ENCODE data around the gene NHLH1.
"Not testable (repeated sequence)": the region's sequence is repeated elsewhere in the genome, so short reads cannot be mapped to it uniquely, and the experiment has no call there.

Gene NHLH1

DNA sequence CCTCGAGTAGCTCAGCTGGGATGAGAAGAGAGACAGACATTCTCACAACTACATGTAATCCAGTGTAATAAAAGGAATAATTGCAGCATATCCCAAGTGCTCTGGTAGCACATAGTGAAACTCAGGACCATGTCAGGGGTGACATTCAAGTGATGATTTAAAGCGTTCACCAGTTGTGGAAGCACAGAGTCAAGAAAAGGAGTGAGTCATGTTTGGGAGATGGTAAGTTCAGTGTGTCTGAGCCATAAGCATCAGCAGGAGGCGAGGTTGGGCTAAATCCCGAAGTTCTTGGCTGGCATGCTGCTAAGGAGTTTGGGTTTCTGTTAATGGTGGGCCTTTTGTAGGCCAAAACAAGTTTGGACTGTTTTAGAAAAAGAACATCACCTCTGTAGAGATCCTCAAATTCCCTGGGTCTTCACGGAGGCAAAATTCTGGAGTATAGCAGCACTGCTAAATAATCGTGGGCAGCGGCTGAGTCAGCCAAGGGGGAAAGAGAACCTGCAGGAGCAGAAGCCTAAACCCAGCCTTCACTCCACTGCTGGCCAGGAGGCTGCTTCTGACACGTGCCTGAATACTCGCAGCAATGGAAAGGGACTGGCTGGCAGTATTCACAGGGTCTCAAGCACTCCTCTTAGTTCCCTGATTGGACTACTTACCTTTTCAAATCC, 7.2 kb upstream of the NHLH1 start:
- FAIRE-seq, result no peak

DNA sequence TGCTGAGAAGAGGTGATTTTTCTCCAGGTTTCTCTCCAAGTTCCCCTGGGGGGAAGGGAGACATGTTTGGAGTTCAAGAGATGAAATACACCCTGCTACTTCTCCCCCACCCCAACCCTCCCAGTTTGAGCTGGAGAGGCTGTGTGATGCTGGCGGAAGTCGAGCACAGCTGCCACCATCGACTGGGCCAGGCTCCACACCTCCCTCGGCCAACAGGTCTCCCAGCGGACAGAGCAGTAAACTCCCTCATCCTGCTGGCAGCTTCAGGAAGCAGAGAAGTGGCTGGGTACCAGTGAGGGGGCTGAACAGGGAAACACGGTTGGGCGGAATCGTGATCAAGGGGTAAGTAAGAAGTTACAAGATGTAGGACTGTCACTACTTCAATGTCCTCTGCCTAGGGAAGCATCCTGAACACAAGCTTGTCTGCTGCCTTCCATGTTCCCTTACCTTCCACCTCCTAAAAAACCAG, 6.6 kb upstream of the NHLH1 start:
- no peak for FAIRE-seq

DNA sequence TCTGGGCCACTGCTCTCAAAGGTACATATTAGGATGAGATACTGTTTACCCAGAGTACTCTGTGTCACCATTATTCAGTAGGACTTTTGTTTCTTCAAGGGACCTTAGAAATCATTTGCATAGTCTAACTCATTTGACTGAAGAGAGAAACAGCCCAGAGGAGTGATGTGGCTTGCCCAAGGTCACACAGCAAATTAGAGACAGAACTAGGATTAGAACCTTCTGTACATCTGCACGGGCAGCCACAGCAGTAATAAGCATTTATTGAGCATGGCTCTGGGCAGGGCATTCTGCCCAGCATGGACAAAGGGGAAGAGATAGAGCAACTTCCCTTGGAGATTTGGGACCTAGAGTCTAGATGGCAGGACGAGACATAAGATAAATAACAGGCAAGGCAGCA, 5.7 kb upstream of the NHLH1 start:
- FAIRE-seq, result no peak

DNA sequence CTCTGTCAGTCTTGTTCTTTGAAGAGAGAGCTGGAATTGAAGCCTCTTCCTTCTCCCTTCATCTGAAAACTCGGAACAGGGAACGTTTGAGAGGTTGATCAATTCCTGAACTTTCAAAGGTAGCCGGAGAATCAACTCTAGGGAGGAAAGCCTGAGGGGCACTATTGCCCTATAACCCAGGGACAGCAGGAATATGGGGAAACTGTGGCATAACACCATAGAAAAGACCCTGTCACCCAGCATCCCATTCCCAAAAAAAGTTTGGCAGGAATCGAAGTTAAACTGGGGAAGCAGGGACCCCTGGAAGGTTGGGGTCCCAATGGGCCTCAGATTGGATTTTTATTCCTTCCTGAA, 5.1 kb upstream of the NHLH1 start:
- no peak for FAIRE-seq

DNA sequence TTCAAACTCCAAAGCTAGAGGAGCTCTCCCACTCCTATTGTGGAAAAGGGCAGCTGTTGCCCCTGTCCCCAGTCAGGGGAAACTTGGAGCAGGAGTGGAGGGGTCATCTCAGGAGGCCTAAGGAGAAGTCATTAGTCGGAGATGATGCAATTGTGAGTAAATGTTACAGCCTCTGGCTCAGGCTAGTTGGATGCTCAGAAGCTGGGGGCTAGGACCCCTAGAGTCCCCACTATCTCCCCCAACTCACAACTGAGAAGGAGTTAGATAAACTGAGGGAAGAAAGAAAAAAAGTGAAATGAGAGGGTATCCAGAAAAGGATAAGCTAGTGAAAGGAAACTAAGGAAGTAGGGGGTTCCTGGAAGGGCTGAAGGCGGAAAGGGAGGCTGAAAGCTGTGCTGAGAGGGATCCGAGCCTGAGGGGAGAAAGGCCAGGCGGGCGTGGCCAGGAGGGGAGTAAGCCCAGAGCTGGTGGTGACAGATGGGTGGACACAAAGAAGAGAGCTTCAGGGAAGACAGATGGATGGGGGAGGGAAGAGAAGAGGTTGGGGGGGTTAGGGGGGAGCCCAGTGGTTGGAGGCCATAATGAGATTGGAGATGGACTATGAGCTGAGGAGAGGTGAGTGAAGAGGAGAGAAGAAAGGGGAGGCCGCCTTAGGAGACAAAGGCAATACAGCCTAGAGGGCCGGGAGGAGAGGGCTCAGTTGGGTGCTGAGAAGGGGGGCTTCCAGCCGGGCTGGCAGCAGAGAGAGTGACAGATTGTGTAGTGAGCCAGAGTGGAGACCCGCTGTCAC, 4.5 kb upstream of the NHLH1 start:
- FAIRE-seq, result no peak

DNA sequence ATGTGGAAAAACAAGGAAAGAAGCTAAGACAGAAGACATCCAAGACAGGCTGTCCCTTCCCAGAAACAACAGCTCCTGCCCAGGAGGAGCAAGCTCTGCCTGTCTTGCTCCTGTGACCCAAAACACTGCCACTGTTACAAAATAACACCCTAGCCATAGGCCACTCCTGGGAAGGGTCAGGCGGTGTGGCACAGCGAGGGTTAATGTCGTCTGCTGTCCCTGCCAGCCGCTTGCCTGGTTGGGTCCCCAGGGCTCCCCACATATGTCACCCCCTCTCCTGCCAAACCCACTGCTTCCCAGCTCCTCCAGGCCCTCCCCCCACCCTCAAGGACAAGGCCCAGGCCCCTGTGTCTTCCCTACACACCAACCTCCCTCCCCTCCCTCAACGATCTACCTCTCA, 3.9 kb upstream of the NHLH1 start:
- FAIRE-seq, result no peak

DNA sequence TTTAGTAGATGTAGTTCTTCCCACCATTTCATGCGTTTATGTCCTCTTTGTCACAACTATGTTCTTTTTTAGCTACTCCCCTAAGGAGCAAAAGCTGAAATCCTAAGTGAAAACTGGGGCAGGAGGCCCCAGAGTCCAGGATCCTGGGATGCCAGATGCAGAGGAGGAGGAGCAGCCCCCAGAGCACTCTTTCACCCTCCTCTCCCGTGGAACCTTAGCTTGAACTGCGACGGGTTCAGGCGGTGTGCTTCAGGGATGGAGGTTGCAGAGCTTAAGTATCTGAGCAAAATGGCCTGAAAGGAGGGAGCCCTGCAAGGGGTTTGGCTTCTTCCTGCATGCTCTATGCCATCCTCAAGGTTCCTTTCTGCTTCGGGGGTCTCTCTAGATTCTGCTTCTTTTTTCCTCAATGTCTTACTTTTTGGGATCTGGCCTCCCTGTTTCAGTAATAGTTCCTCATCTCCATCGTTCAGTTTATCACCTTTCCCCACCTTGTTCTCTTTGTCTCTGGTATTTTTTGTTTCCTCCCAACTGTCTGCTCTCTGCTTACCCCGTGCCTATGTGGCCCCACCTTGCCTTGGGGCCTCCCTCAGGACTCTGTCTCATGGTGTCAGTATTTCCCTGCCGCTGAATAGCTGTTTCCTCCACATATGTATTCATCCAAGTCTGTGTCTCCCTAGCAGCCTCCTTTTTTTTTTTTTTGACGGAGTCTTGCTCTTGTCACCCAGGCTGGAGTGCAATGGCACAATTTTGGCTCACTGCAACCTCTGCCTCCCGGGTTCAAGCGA, 2.7 kb upstream of the NHLH1 start:
- FAIRE-seq, result no peak

DNA sequence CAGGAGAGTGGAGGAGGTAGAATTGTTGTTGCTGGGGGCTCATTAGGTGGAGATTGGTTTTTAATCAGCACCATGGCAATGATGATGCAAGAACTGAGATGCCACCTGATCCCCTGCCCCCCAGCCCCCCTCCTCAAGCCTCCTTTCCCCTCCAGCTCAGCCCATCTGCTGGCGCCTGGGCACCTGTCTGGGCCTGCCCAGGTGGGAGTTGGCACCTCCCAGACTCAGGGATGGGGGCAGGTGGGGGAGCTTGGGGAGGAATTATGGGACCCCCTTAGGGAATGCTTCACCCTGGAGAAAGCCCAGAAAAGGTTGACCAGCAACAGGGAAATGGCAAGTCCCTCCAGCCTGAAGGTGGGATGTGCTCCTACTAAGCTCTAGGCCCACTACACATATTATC, 1.5 kb upstream of the NHLH1 start:
- FAIRE-seq, result no peak

DNA sequence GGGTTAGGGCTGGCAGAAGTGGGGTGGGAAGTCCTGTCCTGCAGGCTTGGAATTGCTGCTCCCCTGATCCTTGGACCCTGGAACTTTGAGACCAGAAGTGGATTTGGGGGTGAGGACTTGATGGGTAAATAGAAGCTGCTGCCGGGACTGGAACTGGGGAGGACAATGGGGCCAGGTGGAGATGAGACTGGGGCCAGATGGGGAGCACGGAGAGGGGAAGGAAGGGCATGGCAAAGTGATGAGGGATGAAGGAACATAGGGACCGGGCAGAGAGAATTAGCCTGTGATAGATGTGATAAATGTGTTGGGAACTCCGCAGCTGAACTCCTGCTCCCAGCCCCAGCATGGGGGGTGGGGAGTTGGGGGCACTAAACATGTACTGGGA, 637 bp downstream of the NHLH1 start:
- no peak for FAIRE-seq

DNA sequence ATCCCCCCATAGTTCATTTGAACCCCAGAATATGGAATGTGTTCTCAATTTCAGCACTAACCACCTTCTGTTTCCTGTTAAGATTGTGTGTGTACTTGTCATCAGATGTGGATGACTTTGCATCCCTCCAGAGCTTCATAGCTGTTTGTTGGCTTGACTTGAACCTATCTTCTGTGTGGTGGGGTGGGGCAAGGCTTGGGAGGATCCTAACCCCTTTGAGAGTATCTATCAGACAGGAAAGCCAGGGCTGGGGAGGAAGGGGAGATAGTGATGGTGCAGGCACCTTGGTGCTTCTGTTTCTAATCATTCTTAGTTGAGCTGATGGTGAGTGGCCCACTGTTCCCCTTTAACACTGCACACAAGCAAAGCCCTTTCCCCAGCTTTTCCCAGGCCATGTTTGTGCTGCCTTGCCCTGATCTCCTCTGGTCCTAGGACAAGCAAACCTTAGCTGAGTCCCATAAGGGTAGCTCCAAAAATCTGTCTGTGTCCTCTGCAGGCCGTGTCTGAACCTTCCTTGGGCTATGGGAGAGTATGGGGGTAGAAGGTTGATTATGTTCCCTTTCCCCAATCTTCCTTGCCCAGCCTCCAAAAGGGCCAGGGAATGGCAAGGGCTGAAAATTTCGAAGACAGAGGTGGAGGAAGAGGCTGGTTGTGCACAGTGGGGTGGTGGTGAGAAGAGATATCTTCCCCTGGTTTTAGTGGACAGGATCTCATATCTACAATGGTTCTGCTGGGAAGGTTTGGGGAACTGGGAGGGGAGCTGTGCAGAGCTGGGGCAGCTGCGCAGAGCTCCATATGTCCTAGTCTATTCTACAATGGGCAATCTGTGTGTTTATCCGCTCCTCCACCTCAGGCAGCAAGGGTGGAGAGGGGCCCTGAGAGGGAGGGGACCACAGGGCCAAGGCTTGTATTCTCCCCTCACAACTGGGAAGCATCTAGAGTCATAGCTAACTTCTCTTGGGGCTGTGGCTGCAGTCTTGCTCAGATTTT, 1.4 kb downstream of the NHLH1 start:
- no peak for FAIRE-seq

DNA sequence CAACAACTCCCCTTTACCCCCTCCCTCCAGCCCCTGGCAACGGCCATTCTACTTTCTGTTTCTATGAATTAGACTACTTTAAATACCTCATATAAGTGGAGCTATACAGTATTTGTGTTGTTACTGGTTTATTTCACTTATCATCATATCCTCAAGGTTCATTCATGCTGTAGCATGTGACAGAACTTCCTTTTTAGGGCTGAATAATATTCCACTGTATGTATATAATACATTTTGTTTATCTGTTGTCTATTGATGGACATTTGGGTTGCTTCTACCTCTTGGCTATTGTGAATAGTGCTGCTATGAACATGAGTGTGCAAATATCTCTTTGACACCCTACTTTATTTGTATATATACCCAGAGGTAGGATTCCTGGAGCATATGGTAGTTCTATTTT, 2.2 kb downstream of the NHLH1 start:
- no peak for FAIRE-seq

DNA sequence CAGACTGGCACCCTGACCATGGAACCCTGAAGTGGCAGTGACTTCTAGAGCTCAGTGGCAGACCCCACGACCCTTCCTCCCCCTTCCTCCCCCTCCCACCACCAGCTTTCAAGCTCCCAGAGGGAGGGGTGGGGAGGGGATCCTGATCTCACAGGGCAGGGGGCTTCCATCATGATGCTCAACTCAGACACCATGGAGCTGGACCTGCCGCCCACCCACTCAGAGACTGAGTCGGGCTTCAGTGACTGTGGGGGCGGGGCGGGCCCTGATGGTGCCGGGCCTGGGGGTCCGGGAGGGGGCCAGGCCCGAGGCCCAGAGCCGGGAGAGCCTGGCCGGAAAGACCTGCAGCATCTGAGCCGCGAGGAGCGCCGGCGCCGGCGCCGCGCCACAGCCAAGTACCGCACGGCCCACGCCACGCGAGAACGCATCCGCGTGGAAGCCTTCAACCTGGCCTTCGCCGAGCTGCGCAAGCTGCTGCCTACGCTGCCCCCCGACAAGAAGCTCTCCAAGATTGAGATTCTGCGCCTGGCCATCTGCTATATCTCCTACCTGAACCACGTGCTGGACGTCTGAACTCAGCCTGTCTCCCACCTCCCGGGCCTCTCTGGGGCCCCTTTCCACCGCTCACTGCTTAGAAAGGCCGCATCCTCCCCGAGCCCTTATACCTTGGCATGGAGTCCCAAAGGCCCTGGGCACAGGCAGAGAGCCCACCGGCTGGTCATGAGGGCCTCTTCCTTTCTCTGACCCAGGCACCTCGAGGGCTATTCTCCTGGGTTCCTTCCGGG, 3.9 kb downstream of the NHLH1 start:
- no peak for FAIRE-seq

DNA sequence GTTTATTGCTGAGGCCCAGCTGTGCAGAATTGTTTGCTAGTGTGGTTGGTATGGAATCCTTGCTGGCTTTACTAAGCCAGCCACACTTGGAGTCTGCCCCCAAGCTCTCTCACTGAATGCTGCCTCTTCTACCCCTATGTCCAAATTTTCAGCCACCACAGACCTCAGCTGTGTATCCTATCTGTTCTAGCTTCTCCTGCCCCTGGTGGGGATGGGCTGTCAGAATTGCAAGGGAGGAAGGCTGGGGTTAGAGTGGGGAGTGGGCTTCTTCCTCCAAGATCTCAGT, 4.4 kb downstream of the NHLH1 start:
- FAIRE-seq, result no peak

DNA sequence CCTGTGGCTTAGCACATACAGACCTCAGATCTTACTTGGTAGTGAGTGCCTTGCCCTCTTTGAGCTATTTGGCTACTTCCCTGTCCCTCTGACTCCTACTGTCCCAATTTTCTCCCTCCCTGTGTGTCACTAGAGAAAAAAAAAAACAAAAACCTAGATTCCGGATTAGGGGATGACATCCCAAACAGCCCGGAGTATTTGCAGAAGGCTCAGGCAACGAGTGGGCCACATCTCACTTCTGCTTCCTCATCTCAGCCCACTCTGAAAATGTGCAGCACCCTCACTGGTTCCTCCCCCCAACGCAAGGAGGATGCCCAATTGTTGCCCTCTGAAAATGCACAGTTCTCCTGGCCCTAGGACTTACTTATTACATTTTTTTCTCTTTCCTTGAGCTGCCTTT, 4.9 kb downstream of the NHLH1 start:
- no peak for FAIRE-seq

DNA sequence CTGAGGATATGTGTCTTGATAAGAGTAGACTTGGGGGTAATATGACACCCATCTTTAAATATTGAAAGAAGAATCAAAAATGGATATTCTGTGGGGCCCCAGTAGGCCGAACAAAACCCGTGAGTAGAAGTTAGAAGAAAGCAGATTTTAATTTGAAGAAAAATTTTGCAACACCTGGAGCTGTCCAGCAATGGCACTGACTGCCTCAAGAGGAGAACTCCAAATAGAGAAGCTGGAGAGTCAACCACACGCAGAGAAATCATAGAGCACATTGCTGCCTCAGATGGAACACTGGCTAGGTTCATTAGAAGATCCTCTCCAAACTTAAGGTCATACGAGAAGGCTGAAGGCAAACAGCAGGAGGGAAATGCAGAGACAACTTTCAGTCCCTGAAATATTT, 6.8 kb downstream of the NHLH1 start:
- no peak for FAIRE-seq

DNA sequence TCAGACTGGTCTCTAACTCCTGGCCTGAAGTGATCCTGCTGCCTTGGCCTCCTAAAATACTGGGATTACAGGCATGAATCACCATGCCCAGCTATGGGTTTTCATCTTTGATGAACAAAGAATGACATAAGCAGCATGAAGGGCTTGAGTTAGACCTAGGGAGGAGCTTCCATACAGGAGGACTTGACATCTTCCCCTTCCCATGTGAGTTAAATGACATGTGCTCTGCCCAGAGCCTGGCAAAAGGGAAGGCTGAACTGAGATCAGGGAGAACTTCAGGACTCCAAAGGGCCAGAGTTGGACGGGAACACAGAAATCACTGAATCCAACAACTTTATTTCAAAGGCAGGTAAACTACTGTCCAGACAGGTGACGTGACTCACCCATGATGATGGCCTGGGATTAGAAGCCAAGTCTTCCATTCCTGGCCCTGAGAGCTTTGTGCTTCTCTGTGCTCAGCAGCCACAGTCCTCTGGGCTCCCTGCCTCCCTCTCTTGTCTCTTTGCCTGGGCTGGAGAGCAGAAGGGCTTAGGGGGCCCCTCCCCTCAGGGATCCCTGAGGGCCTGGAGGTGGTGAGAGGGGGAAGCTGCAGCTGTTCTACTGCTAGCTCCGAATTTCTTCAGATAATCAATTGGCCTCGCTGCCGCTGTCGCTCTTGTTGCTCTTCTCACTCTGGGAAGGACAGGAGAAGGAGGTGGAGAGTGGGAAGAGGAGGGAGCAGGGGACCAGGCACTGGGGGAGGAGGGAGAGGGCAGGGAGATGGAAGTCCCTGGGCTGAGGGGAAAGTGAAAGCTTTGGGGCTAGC, 7.6 kb downstream of the NHLH1 start:
- FAIRE-seq, result no peak

DNA sequence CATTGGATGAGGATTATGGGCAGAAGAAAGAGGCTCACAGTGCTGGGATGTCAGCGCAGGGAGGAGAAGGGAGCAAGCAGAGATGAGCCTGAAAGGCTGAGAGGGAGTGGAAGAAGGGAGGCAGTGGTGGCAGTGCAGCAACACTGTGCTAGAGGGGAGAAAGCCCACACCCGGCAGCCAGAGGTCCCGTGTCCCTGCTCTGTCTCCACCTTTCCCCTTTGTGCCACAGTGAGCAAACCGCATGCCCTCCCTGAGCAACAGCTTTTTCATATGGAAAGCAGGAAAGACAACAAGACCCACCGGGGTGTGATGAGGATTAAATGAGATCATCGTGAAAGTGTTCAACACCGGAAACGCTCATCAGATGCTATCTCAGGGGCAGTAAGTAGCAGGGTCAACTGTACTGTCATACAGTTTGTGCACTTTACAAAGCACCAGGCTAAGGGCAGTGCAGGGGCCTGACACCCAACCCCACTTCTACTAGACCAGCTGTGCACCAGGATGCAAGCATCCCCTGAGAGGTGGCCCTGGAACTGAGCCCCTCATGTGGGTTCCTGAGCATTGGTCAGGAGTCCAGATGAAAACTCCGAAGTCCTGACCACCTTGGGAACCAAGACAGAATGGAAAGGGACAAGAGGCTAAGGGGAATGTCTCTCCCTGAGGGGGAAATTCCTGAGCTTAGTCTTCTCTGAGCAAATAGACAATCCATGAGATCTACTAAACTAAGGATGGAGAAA, 9.1 kb downstream of the NHLH1 start:
- no peak for FAIRE-seq

DNA sequence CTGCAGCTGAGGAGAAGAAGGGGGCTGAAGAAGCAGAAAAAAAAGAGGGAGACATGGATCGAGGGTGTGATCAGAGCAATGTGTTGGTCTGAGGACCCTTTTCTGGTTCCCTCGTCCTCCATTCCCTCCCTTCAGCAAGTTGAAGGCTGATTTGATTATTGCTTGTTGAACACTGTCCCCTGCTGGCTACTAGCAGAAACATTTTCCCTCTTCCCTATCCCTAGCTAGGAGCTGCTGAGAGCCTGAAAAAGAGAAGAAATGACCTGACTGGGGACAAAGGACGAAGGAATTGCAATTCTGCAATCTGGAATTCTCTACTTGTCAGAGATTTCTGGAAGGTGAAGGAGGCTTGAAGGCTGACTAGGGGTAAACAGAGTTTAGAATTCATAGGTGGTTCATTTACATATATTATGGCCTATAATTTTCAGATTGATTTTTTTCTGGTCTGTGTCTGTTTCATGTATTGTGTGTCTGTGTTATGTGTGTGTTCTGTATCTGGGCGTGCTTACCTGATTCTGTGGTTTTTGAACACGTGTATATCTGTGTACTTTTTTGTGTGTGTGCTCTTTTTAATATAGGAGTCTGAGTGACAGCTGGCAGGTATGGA, 9.8 kb downstream of the NHLH1 start:
- FAIRE-seq, result peak; percentile 95

DNA sequence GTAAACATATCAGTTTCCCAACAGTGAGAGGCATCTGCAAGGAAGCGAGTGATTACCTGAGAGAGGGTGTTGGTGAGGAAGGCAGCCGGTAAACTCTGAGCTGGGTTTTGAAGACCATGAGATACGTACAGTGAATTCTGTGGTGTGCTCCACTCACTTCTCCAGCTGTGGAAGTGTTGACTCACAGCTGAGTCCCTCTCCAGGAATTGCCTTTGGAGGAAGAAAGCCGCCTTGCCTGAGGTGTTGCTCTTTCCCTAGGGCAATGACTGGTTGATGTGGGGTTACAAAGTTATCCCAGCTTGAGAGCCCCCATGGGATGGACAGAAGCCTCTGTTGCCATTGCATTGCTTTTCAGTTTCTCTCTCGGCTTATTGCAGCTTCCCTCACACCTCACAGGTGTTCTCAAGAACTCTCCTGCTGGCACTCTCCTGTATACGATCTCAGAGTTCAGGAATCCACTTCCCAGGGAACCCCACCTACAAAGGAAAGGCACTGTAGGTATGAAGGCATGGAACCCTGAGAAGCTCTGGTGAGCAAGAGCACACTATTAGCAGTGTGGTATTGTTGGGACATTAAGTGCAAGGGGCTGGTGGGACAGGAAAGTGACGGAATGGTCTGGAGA, 10.8 kb downstream of the NHLH1 start:
- FAIRE-seq, result no peak

DNA sequence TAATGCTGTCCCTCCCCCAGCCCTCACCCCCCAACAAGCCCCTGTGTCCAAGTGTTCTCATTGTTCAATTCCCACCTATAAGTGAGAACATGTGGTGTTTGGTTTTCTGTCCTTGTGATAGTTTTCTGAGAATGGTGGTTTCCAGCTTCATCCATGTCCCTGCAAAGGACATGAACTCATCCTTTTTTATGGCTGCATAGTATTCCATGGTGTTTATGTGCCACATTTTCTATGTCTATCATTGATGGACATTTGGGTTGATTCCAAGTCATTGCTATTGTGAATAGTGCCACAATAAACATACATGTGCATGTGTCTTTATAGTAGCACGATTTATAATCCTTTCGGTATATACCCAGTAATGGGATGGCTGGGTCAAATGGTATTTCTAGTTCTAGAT, 17.9 kb downstream of the NHLH1 start:
- FAIRE-seq, result not testable (repeated sequence)

All from TTC549 (cell line).